Jurkat, Clone E6-1 (cell line): Measurements from ENCODE around the gene C3AR1.

Experiments used
- DNase-seq: peaks from one replicate; pipeline ENCODE4 v3.0.0-alpha.2; 2011; ENCODE audit warnings: low read depth, low spot score
- H3K4me3 ChIP-seq: 2 replicates; pipeline ENCODE4 v1.5.1; 2011; ENCODE audit warnings: mild to moderate bottlenecking, low read length, control low read depth, moderate library complexity

C3AR1 gene

DNA sequence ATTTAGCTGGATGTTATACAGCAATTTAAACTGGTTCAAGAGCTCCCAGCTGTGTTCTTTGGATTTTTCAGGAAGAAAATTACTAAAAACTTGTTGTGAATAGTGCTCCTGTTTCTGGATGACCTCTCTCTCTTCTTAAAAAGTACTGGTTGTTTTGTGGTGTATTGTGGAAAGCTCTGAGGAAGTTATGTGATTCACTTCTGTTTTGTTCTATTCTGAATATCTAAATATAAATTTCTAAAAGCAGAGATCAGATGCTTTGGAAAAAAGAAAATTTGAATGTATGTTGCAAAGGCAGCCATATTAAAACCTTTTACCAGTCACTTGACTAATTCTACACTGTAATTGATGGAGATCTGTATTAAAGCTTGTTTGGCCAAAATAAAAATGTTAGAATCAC lies 3.4 kb upstream of the C3AR1 start:
- no peak overlapping the region for H3K4me3 ChIP-seq
- DNase-seq, result no peak

GRCh38 chr12:8064131-8064530 lies 2.0 kb downstream of the C3AR1 start:
- no peak overlapping the region for H3K4me3 ChIP-seq
- no peak for DNase-seq

DNA sequence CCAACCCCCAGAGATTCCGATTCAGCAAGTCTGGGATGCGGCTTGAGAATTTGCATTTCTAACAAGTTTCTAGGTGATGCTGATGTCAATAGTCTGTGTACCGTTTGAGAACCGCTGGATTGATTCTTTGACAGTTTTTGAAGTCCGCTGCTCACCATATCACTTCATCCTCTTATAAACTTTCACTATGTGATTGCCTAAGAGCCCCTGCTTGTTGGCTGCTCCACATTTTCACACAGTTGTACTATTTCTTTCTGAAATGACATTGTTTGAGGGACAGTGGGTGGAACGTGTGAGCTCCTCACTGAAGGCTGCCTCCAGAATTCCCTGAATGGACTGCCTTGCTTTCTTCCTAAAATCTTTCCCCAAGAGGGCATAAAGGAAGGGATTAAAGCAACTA lies 7.7 kb downstream of the C3AR1 start:
- H3K4me3 ChIP-seq, result no peak overlapping the region
- DNase-seq, result no peak

GRCh38 chr12:8057839-8058238 lies 8.3 kb downstream of the C3AR1 start:
- H3K4me3 ChIP-seq, result no peak overlapping the region
- DNase-seq, result no peak

DNA sequence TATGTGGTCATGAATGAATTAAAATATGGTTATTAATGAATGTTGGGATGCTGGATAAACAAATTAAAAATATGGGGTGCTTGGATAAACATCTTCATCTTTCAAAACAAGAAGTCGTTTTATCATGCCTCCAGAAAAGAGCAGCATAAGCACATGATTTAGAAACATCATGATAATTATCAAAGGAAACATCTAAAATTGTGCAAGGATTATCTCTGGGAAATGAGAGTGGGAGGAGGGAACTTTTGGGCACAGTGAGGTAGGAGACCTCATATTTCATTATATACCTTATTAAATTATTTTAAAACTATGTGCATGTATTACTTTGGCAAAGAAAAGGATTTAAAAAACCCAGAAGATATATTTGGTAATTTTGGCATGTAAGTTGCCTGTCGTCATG lies 8.9 kb downstream of the C3AR1 start:
- DNase-seq, result no peak
- H3K4me3 ChIP-seq, result no peak overlapping the region

- no peak overlapping the region for H3K4me3 ChIP-seq
- no peak for DNase-seq
Observed at GRCh38 chr12:8054816-8055215, 11.3 kb downstream of the C3AR1 start.

DNA sequence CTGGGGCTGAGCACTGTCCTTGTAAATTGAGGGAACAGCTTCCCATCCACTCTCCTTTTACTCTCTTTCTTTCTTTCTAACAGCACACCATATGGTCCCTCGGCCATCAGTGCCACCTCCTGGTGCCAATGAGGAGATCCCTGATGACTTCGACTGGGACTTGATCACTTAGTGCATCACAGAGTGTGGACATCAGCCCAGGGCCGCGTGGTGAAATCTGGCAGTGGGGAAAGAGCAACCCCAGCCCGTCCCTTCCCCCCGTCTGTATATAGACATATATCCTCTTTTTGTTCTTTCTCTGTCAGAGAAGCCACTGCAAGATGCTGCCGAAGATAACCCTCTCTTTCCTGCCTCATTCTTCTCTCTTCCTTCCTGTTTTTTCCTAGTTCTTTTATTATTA lies 13.5 kb downstream of the C3AR1 start:
- no peak for DNase-seq
- no peak overlapping the region for H3K4me3 ChIP-seq

- DNase-seq, result no peak
- H3K4me3 ChIP-seq, result no peak overlapping the region
Observed at GRCh38 chr12:8050600-8051250, 15.4 kb downstream of the C3AR1 start.

DNA sequence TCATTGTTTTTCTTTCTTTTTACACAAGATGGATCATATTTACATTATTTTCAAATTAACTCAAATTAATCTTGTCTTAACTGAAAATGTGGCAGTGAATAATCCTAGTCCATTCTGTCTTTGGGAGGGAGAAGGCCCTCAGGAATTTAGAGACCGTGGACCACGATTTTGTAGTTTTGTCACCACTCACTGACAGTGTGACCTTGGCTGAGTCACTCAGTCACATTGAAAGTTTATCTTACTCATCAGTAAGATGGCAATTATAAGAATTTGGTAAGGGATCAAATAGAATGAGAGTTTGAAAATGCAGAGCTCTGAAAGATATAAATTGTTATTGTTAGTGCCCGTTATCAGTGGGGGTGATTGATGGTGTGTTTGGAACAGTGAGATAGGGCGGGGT lies 17.3 kb downstream of the C3AR1 start:
- H3K4me3 ChIP-seq, result no peak overlapping the region
- DNase-seq, result no peak

DNA sequence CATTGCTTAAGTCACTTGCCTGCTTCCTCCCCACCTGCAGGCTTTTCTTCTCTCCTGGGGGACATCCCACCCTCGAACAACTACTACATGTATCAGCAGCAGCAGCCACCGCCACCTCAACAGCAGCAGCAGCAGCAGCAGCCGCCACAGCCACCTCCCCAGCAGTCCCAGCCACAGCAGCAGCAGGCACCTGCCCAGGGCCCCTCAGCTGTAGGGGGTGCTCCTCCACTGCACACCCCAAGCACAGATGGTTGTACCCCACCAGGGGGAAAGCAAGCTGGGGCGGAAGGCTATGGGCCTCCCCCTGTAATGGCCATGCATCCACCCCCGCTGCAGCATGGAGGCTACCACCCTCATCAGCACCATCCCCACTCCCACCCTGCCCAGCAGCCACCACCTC lies 18.3 kb downstream of the C3AR1 start:
- no peak for DNase-seq

DNA sequence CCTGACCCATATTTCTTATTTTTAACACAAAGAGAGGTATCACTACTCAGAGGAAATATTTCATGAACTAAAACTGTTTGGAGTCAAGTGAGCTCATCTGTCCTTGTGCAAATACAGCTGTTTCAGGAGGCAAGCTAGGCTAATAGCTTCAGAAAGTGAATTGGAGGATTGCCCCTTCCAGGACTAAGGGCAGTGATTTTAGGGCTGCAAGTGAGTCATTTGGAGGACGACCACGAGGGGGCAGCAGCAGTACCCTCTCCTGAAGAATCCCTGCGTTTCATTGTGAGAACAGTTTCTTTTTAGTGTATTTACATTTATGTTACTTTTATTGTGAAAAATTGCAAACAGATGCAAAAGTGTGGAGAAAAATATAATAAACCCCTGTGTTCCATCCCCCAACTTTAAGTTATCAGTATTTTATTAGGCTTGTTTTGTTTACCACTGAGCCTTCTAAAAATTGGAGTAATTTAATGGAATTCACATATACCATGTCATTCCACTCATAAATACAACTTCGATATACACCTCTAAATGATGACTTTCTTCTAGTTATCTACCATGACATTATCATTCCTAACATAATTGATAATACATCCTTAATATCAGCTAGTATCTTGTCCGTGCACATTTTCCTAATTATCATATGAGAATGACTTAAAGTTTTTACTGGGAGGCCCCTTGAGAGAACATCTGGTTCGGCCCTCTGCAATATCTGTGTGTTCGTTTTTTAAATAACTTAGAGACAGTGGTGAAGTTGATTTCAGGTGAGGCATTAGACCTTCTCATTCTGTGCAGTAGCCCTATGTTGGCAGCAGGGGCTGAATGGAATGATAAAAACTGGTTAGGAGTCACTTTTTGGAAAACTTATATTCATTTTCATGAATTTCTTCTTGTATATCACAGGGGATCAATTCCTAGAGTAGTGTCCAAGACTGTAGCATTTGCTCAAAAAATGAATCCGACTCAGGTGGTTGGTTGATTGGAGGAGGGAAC lies 19.9 kb downstream of the C3AR1 start:
- peak; percentile 58 for DNase-seq
- no peak overlapping the region for H3K4me3 ChIP-seq

More for the DNA sequence above, 18.3 kb downstream of the C3AR1 start:
- H3K4me3 ChIP-seq, result no peak overlapping the region

DNA sequence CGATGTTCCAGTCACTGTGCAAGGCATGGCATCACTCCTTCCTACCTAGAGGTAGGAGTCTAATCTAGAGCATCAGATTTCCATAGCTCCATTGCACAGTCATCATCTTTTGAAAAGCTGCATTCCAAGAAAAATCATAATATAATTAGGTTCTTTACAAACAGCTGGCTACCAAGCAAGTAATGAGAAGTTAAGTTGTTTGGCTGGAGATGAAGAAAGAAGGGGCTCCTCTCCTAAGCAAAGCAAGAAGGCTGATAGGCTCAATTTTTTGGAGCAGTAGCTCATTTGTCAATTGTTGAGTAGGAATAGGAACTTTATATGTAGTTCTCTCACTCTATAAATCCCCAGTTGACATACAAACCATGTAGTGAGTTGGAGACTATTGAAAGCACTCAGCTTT lies 25.4 kb downstream of the C3AR1 start:
- H3K4me3 ChIP-seq, result no peak overlapping the region
- no peak for DNase-seq

- H3K4me3 ChIP-seq, result no peak overlapping the region
- DNase-seq, result no peak
Observed at GRCh38 chr12:8038659-8039114, 27.5 kb downstream of the C3AR1 start.

GRCh38 chr12:8037947-8038346 lies 28.2 kb downstream of the C3AR1 start:
- no peak overlapping the region for H3K4me3 ChIP-seq
- DNase-seq, result no peak

GRCh38 chr12:8037046-8037663 lies 29.0 kb downstream of the C3AR1 start:
- peak; percentile 54 for DNase-seq
- H3K4me3 ChIP-seq, result no peak overlapping the region

DNA sequence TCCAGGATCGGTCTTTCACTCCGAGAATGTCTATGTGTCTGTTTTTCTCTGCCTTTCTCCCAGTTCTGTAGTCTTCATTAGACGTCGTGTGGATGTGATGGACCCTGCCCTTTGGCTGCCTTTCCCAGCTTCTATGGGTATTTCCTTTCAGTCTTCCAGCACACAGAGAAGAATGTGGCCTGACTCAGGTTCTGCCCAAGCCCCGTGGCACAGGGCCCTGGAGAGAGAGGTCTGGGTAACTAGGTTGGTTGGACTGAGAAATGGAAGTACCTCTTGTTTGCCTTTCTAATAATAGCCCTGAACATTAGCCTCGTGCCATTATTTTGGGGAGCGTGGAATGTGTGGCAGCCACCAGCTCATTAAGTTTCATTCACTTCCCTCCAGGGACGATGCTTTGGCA lies 29.8 kb downstream of the C3AR1 start:
- H3K4me3 ChIP-seq, result no peak overlapping the region
- DNase-seq, result no peak

DNA sequence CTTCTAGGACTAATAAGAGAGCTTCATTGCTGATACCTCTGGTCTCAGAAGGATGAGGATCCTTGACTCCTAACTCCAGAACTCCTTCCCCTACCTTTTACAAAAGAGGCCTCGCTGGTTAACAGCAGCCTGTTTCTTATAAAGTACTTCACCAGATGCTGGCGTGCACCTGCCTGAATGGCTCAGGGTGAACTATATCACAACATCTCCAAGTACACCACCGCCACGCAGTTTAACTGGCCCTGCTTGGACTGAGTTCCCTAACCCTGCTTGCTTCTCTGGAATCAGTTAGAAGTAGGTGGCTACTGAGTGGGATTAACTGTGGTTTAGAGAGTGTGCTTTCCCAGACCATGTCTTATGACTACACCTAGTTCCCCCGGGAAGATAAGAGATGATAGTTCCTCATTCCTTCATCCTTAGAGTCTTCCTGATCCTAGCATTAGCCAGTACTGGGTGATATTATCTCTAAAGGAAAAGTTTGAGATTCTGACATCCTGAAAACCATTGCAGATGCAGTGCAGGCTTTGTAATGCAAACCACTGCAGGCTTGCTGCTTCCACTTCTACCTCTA lies 30.6 kb downstream of the C3AR1 start:
- H3K4me3 ChIP-seq, result no peak overlapping the region
- no peak for DNase-seq

DNA sequence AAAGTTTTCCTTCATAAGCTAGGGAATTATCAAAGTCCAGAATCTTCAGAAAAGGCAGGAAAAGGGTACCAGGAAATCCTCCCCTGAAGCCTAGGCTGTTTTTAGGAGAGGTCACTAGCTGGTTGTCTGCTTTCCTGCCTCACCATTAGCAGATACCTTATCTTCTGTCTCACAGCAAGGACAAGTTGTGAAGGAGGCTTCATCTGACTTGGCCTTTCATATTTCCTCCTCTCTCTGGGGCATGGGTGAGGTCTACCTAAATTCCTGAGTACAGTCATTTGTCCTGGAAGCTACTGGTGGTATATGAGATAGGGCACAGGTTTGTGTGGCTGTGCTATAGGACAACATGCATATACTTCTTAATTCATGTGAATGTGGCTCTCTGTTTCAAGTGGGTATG lies 31.4 kb downstream of the C3AR1 start:
- no peak overlapping the region for H3K4me3 ChIP-seq
- DNase-seq, result no peak

GRCh38 chr12:8033153-8034044 lies 32.8 kb downstream of the C3AR1 start:
- peak overlapping the region; percentile 85 for H3K4me3 ChIP-seq
- peak; percentile 55 for DNase-seq
